HG03039 (cell line): ENCODE results near the gene GPX4.

Experiments
- ATAC-seq: cut with Tn5 transposase; IDR thresholded peaks from one replicate; pipeline ENCODE4 v1.9.1; 2021; ENCODE audit warnings: mild to moderate bottlenecking, moderate library complexity; ENCODE audit not compliant: unreplicated experiment

GPX4 gene

GRCh38 chr19:1103708-1104310 lies at the start of gene GPX4:
Gene GPX4, plus strand, starts transcription at chr19:1103994. Its CDS starts 50 bp downstream, at chr19:1104044.
- peak; percentile 63 for ATAC-seq

GRCh38 chr19:1054102-1055027 lies 49.4 kb upstream of the GPX4 start:
- no peak for ATAC-seq

- ATAC-seq, result no peak
Measured at GRCh38 chr19:1055028-1055425, 48.8 kb upstream of the GPX4 start.

GRCh38 chr19:1055886-1056620 lies 47.7 kb upstream of the GPX4 start:
- no peak for ATAC-seq

- no peak for ATAC-seq
Measured at GRCh38 chr19:1057176-1057855, 46.5 kb upstream of the GPX4 start.

- no peak for ATAC-seq
Measured at GRCh38 chr19:1058112-1058511, 45.7 kb upstream of the GPX4 start.

GRCh38 chr19:1060689-1061088 lies 43.1 kb upstream of the GPX4 start:
- no peak for ATAC-seq

GRCh38 chr19:1061987-1062386 lies 41.8 kb upstream of the GPX4 start:
- ATAC-seq, result no peak

GRCh38 chr19:1062387-1063029 lies 41.3 kb upstream of the GPX4 start:
- no peak for ATAC-seq

GRCh38 chr19:1063030-1063908 lies 40.5 kb upstream of the GPX4 start:
- no peak for ATAC-seq

GRCh38 chr19:1063909-1064660 lies 39.7 kb upstream of the GPX4 start:
- no peak for ATAC-seq

- ATAC-seq, result no peak
Measured at GRCh38 chr19:1064661-1065605, 38.9 kb upstream of the GPX4 start.

GRCh38 chr19:1065606-1066109 lies 38.1 kb upstream of the GPX4 start:
- ATAC-seq, result no peak

- ATAC-seq, result no peak
Measured at GRCh38 chr19:1066251-1066747, 37.5 kb upstream of the GPX4 start.

- ATAC-seq, result no peak
Measured at GRCh38 chr19:1066748-1067340, 37.0 kb upstream of the GPX4 start, which contains the start of gene ARHGAP45. Gene ARHGAP45, plus strand, starts transcription at chr19:1067167. Its CDS starts 239 bp downstream, at chr19:1067406.

- no peak for ATAC-seq
Measured at GRCh38 chr19:1067341-1067957, 36.3 kb upstream of the GPX4 start.
